SK-MEL-5 (cell line): Measurements from ENCODE around the gene RPN2. TPM values are rescaled to one million over a fixed set of nuclear protein-coding genes. Genes with fewer than 3 reads are reported as not detected.
A peak's percentile ranks its signal among the peaks of the same experiment; 100 is the strongest.

Experiments
- DNase-seq: peaks from one replicate; pipeline ENCODE4 v3.0.0-alpha.2; 2016; ENCODE audit warnings: low read depth, low spot score
- in situ Hi-C: cut with HindIII; loops from 2 replicates; pipeline ENCODE4 v1.10.0; 2016; ENCODE audit warnings: low sequenced_read_pairs, high pct_unique_total_duplicates, low pct_unique_long_range_greater_than_20kb
- total RNA-seq: library from RNA; depleted of rRNA; stranded (reverse); fragments of >200 nt; shearing (Covaris generic); gene quantifications from 2 replicates; pipeline ENCODE4 v1.2.3, GENCODE V29; 2014

The RPN2 gene
- total RNA-seq, 1 experiment from 2014 or later, result 702 TPM

- no peak for DNase-seq
Measured at GRCh38 chr20:37270576-37271420, 91.7 kb downstream of the RPN2 start.

DNA sequence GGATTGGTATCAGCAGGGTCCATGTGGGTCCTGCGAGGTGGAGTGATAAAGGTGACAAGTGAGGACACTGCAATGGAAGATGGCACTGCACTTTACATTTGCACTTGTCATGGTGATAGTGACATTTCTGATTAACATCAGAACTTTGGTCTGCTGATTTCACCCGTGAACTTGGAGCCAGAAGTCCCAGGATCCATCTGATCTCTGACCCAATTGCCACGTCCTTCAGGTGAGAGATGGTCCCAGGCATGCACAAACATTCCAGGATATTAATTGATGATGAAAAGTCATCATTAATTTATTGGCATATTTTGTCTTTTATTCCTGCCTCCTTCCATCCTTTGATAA, 92.3 kb downstream of the RPN2 start:
- in situ Hi-C loops, result loop anchor here (25.0 kb wide), 1 partner anchor 241 kb away; the partner anchor contains the start of gene NNAT
- no peak for DNase-seq

More at GRCh38 chr20:37270576-37271420, 91.7 kb downstream of the RPN2 start:
- in situ Hi-C loops, result loop anchor here (25.0 kb wide), 1 partner anchor 242 kb away; the partner anchor contains the start of gene NNAT

DNA sequence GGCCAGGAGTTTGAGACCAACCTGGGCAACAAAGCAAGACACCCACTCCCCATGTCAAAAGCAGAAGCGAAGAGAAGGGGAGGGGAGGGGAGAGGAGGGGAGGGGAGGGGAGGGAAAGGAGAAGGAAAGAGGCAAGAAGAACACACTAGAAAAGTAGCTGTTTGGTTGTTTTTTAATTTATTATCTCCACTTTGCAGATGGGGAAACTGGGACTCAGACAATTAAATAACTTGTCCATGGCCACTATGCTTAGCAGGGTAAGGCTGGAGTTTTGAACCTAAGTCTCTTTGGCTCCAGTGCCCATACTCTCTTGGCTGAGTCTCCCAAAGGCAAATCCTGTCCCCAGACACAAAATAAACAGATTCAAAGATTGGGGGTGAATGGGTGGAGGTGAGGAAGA, 94.9 kb downstream of the RPN2 start:
- in situ Hi-C loops, result loop anchor here (25.0 kb wide), 1 partner anchor 238 kb away; the partner anchor contains the start of gene NNAT
- no peak for DNase-seq

DNA sequence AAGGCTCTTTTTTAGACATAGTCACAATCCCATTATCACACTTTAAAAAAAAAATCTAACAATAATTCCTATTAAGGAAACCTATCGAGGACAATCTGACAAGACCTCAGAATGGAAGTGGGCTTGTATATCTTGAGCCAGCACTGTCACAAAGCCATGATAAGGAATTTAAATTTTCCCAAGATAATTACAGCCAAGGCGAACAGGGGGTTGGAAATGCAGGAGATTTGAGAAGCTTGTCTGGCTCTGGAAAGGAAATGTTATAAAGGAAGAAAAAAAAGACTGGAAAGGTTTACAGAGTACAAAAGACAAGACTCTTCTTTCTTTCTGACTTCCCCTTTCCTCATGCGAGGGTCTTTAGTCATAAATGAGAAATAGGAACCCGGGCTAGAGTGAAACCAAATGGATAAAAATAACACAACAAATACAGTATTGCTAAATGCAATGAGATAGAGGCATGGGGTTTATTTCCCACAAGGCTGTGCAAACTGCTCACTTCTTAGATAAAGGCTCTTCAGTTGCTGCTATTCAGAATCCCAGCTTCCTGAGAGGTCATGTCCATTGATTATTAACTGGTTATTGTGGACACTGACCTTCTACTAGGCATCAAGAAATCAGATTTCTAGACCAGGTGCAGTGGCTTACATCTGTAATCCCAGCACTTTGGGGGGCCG, 95.9 kb downstream of the RPN2 start:
- peak; percentile 46 for DNase-seq
- in situ Hi-C loops, result loop anchor here (25.0 kb wide), 1 partner anchor 237 kb away; the partner anchor contains the start of gene NNAT

DNA sequence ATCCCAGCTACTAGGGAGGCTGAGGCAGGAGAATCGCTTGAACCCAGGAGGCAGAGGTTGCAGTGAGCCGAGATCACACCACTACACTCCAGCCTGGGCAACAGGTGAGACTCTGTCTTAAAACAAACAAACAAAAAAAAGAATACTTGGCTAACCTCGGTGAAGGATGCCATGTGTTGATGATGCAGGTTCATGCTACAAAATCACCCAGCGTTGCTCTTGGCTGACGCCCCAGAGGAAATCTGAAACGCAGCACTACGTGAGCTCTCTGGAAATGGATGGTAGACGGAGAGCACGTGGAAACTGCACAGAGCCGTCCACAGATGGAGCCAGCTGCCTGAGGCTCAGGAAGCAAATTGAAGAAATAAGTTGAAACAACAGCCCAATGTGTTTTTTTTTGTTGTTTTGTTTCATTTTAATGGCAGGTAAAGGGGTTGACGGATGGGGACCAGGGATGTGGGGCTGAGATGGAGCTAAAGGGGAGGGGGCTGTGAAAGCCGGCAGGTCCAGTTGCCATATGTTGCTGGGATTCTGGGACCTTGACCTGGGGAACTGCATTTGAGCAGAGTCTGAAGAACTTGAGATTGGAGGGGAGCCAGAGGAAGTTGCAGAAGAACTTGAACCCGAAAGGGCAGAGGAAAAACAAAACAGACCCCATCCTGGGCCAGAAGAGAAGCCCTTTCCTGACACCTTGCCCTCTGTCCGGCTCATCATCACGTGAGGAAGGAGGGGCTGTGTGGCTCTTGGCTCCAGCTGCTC, 97.5 kb downstream of the RPN2 start:
- DNase-seq, result peak; percentile 73
- in situ Hi-C loops, result no loop called here

- in situ Hi-C loops, result no loop called here
Measured at GRCh38 chr20:37277253-37277593, 98.1 kb downstream of the RPN2 start.

DNA sequence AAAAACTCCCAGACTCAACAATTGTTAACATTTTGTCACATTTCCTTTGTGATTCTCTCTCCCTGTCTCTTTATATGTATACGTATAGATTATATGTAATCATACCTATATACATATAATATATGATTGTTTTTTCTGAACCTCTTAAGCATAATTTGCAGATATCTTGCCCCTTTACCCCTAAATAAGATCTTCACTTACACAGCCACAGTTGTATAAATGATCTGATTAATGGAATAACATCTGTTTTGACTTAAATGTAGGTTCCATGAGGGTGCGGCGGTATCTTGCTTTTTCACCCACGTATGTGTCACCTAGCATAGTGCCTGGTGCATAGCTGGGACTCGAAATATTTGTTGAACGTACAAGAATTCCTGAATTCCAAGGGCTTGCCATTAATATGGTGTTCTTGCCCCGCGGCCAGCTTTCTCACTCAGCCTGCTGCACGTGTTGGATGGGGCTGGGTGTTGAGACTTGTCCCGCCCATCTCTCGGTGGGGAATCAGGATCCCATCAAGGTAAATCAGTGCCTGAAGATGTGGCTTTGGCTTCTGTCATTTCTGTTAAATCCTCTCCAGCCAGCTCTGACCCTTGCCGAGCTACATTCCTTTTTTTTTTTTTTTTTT, 99.9 kb downstream of the RPN2 start:
- DNase-seq, result no peak
- in situ Hi-C loops, result no loop called here

More at GRCh38 chr20:37277253-37277593, 98.1 kb downstream of the RPN2 start:
- DNase-seq, result no peak

GRCh38 chr20:37279820-37280219, 100.7 kb downstream of the RPN2 start:
- in situ Hi-C loops, result no loop called here

GRCh38 chr20:37280403-37280802, 101.3 kb downstream of the RPN2 start:
- in situ Hi-C loops, result no loop called here
- DNase-seq, result no peak

More at GRCh38 chr20:37279820-37280219, 100.7 kb downstream of the RPN2 start:
- no peak for DNase-seq

- in situ Hi-C loops, result no loop called here
Measured at GRCh38 chr20:37282556-37282955, 103.4 kb downstream of the RPN2 start.

DNA sequence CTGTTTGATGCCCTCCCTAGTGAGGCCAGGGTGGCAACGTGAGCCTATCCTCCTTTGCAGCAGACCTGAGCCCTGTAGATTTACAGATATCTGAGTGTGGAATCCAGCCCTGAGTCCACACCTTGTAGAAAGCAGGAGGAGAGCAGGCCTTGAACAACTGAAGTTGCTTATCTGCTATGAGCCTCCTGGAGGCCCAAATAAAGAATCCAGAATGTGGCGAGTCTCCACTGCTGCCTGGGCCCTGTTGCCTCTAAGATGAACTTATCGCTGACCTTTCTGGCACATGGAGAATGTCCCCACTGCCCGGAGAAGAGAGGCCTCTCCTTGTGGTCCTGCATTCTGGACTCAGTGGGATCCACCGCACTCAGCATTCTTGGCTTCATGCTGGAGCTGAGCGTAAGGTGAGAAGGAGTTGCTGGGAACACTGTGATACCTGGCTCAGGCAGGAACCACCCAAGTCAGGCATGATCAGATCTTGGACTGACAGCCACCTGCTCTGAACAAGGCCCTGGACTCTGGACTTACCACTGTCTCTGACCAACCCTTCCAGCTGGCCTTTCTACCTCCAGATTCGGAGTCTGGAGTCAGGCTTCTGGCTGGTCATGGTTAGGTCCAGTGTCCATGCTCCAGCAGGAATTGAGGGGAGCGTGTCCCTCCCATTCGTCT, 104.5 kb downstream of the RPN2 start:
- no peak for DNase-seq
- in situ Hi-C loops, result no loop called here

More at GRCh38 chr20:37282556-37282955, 103.4 kb downstream of the RPN2 start:
- DNase-seq, result peak; percentile 68

DNA sequence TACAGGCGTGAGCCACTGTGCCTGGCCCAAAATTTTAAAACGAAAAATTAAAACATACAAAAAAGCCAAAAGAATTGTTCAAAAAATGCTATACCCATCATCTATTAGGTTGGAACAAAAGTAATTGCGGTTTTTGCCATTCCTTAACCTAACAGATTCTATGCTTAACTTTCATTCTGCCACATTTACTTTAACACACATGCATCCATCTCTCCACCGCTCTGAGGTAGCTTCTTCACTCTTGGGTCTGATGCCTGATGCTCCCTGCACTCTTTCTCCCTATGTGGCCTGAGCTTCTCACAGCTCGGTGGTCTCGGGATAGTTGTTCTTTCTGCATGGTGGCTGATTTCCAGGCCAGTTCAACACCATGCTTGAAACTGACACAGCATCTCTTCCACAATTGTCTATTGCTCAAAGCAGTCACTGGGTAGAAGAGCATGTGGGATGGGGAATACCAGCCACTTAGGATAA, 105.6 kb downstream of the RPN2 start:
- no peak for DNase-seq
- in situ Hi-C loops, result no loop called here

DNA sequence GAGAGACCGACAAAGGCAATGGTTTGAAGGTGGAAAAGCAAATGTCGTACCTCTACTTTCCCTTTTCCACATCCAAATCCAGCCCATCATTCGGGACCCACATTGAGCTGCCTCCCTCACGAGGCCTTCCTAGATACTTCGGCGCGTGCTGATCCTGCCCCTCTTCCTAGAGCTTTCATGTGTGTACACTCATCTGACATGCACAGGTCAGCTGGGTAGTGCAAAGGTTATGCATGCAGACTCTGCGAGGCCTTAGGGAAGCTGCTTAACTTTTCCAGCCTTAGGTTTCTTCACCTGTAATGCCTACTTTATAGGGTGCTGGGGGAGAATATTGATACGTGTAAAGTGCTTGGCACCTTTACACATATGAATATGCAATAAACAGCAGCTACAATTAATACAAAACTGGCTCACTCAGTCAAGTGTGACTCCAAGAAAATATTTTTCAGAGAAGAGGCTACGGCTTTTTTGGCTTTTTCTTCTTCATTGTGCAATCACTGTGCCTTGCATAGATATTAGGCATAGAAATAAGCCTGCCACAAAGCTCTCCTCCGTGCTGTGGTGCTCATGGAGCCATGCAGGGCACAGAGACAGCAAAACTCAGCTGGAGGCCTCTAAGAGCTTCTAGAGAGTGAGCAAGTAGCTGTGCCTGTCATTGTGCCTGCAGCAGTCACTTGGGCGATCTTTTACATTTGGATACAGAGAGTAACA, 106.7 kb downstream of the RPN2 start:
- in situ Hi-C loops, result no loop called here
- DNase-seq, result no peak

DNA sequence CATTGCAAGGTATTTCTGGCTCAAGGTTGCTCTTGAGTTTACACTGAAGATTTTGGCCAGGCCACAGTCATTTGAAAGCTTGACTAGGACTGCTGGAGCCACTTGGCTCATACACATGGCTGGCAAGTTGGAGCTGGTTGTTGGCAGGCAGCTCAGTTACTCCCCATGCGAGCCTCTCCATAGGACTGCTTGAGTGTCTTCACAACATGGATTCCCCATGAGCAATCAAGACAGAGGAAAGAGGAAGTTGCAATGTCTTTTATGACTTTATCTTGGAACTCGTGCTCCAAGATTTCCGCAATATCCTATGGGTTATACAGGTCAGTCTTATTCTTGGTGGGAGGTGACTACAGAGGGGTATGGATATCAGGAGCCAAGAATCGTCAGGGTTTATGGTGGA, 109.0 kb downstream of the RPN2 start:
- in situ Hi-C loops, result no loop called here
- DNase-seq, result no peak

DNA sequence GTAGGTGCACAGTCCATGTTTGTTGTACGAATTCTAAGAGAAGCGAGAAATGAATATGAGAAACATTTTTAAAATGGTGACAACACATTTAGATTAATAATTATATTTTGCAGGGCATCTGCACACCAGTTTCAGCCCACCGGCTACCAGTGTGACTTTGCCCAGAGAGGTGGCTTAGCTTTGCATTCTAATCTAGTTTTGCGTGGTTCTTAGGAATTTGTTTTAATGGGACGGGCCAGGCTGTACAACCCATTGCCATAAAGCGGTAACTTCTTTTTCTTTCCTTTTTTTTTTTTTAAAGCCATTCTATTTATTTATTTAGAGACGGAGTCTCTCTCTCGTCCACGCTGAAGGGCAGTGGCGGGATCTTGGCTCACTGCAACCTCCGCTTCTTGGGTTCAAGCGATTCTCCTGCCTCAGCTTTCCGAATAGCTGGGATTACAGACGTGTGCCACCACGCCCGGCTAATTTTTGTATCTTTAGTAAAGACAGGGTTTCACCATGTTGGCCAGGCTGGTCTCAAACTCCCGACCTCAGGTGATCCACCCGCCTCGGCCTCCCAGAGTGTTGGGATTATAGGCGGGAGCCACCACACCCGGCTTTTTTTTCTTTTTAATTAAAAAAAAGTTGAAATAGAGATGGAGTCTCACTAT, 111.2 kb downstream of the RPN2 start:
- DNase-seq, result no peak
- in situ Hi-C loops, result no loop called here
